GM19025 (cell line): ENCODE measurements around the gene SLC17A2.

Source experiments
- ATAC-seq: cut with Tn5 transposase; IDR thresholded peaks from one replicate; pipeline ENCODE4 v1.9.1; 2021; ENCODE audit warnings: mild to moderate bottlenecking, low read depth, moderate library complexity; ENCODE audit not compliant: unreplicated experiment

Gene SLC17A2

DNA sequence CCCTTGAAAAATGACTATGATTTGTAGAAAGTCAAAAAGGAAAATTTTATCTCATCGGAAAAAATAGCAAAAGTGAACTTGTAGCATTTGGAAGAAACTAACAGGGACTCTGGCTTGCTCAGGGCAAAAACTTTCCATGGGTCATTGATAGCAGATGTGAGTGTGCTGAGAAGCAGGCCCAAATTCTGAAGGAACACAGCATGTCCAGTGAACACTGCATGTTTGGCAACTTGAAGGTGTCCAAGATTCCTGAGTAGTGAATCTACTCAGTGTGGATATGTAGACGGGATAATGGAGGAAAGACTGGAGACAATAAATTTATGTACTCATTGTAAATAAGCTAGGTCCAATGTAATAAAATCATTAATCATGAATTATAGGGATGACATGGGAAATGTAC lies 8.2 kb downstream of the SLC17A2 start:
- ATAC-seq: no peak

DNA sequence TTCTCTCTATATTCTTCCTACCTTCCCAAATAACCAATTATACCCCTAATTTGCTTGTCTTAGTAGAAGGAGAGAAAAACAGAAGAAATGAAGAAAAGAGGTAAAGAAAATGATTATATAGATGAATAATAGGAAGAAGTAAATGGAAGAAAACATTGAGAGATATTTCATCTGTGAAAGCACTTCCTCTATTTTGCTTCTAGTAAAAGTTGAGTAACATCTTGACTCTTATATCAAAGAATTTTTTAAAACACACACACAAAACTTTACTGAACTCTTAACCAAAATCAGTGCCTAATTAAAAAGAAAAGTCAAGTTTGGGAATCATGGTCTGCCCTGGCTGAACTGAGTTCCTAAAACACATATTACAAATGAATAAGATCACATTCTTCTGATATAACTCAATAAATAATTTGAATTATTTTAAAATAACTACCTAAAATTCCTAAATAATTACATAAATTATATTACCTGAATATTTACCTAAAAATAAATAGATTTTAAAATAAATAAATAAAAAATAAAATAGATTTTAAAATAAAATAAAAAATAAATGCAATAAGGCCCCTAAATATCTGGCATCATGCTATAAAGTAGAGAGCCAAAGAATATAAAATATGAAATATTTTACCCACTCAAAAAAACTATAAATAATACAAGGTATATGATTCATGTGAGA lies 8.8 kb downstream of the SLC17A2 start:
- ATAC-seq: no peak

- no peak for ATAC-seq
Observed at GRCh38 chr6:25919657-25920056, 10.8 kb downstream of the SLC17A2 start.

DNA sequence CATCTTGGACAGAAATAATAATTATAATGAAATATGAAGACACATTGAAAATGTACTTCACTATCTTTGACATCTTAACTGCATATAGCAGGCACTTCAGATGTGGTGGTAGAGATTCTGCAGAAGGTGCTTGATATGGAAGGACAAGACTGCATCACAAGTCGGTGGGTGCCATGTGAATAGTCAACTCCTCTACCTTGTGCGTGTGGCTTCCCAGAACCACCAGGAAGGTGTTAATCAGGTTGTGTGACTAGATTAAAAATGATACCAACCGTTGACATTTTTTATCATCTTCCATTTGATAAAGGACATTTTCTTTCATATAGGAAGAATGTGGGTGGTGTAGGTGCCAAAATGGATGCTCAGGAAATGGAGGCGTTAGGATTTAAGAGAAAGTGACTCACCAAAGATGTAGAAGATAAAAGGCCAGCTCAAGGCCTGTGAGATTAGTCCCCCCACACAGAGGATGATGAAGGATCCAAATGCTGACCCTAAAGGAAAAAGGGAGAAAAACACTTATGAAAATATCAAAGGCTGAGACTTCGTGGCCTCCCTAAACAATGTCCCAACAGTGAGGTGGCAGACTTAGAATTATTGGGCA lies 12.3 kb downstream of the SLC17A2 start:
- ATAC-seq: no peak

DNA sequence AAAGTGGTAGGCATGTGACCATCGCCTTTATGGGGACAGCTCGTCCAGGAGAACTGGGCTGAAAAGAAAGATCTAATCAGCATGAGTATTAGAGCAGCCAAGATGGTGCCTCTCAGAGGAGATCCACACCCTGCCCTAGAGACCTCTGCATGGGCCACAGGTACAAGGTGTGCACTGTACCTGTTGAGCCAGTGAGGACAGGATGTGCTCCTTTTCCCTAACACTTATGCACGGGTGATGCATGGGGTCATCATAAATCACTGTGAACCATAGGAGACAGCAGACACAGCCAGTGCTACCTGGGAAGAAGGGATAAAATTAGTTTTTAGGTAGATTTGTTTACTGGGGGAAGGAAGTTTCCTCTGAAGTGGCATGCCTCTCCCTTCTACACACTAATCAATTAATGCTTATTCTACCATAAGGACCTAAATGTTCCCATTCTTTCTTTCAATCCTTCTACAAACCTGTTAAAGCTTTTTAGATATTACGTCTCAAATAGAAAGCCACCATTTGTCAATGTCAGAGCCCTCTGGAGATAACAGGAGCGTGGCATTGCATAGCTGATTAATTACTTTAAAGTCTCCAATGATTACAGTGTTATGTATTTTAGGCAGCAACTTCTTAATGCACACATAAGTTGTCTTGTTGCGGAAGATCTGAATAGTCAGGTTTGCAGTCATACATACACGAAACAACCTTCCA lies 13.6 kb downstream of the SLC17A2 start:
- no peak for ATAC-seq

DNA sequence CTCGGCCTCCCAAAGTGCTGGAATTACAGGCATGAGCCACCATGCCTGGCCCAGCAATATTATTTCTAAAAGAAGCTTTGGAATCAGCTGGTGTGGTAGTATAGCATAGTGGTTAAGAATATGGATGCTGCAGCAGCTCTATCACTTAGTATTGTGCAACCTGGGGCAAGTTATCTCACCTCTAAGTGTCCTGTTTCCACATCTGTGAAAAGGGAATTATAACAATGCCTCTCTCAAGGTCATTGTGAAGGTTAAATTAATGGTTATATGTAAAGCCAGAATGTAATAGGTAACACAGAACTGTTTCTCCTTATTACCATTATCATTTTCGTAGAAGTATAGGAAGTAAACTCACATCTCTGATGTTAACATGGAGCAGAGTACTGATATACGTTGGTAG lies 14.2 kb downstream of the SLC17A2 start:
- ATAC-seq: no peak

DNA sequence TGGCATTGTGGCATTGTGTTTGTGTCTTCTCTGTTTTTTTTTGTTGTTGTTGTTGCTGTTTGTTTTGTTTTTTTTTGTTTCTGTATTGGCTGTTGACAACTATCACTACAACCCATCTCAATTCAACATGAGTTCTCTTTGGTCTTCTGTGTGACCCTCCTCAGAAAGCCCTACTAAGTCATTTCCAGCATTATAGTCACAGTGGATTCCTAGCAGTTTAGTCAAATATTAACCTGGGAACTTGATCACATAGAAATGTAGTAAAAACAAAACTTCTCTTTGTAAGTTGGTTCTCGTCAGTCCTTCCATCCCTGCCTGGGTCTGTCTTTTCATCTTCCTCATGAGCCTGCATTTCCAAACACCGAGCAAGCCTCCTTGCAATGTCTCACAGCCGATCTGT lies 16.8 kb downstream of the SLC17A2 start:
- no peak for ATAC-seq

DNA sequence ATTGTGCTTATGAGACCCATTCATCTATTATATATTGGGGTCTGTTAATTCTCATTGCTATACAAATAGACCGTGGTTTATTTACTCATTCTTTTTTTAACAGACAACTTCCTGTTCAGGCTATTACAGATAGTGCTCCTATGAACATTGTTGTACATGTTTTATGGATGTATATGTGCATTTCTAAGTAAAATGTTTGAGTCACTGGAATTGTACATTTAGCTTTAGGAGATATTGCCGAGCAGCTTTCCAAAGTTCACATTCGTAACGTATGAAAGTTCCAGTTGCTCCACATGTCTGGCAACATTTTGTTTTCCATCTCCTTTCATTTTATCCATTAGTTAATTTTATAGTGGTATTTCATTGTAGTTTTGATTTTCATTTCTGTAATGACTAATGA lies 19.1 kb downstream of the SLC17A2 start:
- ATAC-seq: no peak

- ATAC-seq: no peak
Observed at GRCh38 chr6:25907475-25908014, 22.9 kb downstream of the SLC17A2 start.

GRCh38 chr6:25903467-25904099 lies 26.9 kb downstream of the SLC17A2 start:
- ATAC-seq: no peak

DNA sequence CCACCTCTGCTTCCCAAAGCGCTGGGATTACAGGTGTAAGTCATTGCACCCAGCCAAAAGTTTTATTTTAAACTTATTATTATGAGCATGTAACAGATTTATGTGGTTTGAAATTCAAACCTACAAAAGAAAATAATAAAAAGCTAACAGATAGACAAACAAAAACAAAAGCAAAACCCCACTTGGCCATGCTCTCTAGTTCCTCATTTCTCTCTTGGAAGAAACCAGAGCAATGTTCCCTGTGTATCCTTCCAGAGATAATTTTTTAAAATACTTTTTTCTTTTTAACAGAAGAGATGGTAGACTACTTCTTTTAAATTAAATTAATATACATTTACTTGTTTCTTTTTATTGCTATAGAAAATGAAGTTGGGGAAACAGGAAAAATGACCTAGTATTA lies 28.4 kb downstream of the SLC17A2 start:
- no peak for ATAC-seq

DNA sequence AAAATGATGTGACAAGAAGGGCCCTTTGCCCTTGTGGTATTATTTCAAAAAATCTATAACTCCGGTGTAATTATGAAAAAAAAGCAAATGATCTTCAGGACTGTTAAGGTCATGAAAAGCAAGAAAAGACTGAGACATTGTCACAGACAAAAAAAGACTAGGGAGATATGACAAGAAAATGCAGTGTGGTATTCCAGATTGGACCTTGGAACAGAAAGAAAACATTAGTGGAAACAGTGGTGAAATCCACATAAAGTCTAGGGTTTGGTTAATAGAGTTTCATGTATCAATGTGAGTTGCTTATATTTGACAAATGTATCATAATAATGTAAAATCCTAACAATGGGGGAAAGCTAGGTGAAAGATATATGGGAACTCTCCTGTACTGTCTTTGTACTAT lies 29.6 kb downstream of the SLC17A2 start:
- ATAC-seq: no peak

DNA sequence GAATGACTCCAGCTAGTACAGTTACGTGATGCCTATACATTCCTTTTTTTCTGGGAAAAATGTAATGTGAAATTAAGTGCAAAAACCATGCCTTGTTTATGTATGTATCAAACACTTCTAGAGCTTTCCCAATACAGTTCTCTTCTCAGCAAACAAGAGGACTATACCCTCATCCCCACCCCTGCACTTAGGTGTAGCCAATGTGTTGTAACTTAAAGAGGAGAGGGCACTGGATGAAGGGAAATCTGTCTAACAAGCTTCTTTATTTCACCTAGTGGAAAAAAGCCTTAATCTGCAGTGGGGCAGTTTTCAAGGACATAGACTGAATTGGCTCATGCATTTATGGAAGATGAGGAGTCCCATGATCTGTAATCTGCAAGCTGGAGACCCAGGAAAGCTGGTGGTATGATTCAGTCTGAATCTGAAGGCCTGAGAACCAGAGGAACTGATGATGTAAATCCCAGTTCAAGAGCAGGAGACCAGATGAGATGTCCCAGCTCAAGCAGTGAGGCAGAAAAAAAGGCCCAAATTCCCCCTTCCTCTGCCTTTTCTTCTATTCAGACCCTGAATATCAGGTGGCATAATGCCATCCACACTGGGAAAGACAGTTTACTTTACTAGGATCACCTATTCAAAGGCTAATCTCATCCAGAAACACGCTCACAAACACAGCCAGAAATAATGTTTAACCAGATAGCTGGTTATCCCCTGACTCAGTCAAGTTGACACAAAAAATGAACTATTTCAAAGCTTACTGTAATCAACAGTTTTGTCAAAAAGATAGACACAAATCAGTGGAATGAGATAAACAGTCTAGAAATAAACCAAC lies 30.7 kb downstream of the SLC17A2 start:
- ATAC-seq: no peak

- no peak for ATAC-seq
Observed at GRCh38 chr6:25899123-25899522, 31.4 kb downstream of the SLC17A2 start.

- ATAC-seq: no peak
Observed at GRCh38 chr6:25898289-25898977, 32.1 kb downstream of the SLC17A2 start.

DNA sequence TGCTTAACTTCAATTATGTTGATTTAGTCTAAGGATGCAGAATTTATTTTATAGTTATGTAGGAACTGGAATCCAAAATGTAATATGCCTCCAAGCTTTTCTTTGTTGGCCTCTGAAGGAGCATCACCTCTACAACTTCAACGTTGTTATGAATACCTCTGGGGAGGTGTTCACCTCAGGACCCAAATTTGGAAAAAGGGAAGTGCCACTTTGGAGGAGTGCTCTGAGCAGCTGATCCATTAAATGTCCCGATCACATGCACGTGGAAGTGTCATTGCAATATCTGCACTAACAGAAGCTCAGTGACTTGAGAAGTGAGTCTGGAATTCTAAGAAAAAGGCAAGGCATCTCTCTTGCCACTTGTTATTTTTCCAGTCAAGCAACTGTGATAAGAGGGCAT lies 34.2 kb downstream of the SLC17A2 start:
- no peak for ATAC-seq

- ATAC-seq: no peak
Observed at GRCh38 chr6:25895771-25896170, 34.7 kb downstream of the SLC17A2 start.

GRCh38 chr6:25893778-25894177 lies 36.7 kb downstream of the SLC17A2 start:
- ATAC-seq: no peak

DNA sequence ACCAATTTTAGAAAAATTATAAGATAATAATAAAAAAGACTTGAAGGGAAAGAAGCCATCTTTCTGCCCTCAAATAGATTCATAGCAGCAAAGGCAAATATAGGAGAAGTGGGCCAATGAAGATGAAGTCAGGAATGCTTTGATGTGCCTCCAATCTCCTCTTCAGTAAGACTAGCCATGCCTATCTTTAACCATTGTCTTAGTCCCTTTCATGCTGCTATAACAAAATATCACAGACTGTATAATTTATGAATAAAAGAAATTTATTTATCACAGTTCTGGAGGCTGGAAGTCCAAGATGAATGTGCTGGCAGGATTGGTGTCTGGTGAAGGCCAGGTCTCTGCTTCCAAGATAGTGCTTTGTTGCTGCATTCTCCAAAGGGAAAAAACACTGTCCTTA lies 37.6 kb downstream of the SLC17A2 start:
- no peak for ATAC-seq
